Osteoblast (primary cell): ENCODE measurements around the gene HAUS1. TPM values are rescaled to one million over a fixed set of nuclear protein-coding genes. Genes with fewer than 3 reads are reported as not detected.

Experiments used
- DNase-seq: peaks from one replicate; pipeline ENCODE4 v3.0.0; 2011; ENCODE audit warnings: low spot score, mixed read lengths; ENCODE audit not compliant: insufficient read length; ENCODE audit errors: missing footprints
- H2AFZ ChIP-seq: 2 replicates; pipeline ENCODE4 v1.6.0; 2011; ENCODE audit warnings: mild to moderate bottlenecking, low read length
- H3K27ac ChIP-seq: 2 replicates; pipeline ENCODE4 v1.5.1; 2011; ENCODE audit warnings: mild to moderate bottlenecking, low read depth, low read length, moderate library complexity
- H3K27me3 ChIP-seq: 2 replicates; pipeline ENCODE4 v1.6.0; 2012; ENCODE audit warnings: mild to moderate bottlenecking, control low read depth, inconsistent platforms, low read length, moderate library complexity; ENCODE audit not compliant: insufficient read depth
- H3K36me3 ChIP-seq: 2 replicates; pipeline ENCODE4 v1.5.1; 2011; ENCODE audit warnings: mild to moderate bottlenecking, low read length, control low read depth, moderate library complexity; ENCODE audit not compliant: insufficient read depth
- H3K4me1 ChIP-seq: 2 replicates; pipeline ENCODE4 v1.5.1; 2011; ENCODE audit warnings: mild to moderate bottlenecking, low read length, control low read depth, moderate library complexity; ENCODE audit not compliant: insufficient read depth
- H3K4me2 ChIP-seq: 2 replicates; pipeline ENCODE4 v1.6.0; 2011; ENCODE audit warnings: mild to moderate bottlenecking, low read length; ENCODE audit not compliant: insufficient read depth
- H3K4me3 ChIP-seq: fragments of 200-600 bp; sonication (generic); 3 replicates; pipeline ENCODE4 v1.5.1; 2012; ENCODE audit warnings: mild to moderate bottlenecking, low read length, inconsistent platforms; ENCODE audit not compliant: insufficient read depth
- H3K79me2 ChIP-seq: 2 replicates; pipeline ENCODE4 v1.6.0; 2012; ENCODE audit warnings: mild to moderate bottlenecking, low read length, control low read depth, inconsistent platforms; ENCODE audit not compliant: insufficient read depth
- H3K9me3 ChIP-seq: 2 replicates; pipeline ENCODE4 v1.5.1; 2011; ENCODE audit warnings: low read depth, low read length, control low read depth
- H4K20me1 ChIP-seq: 2 replicates; pipeline ENCODE4 v1.6.0; 2012; ENCODE audit warnings: mild to moderate bottlenecking, low read length, control low read depth; ENCODE audit not compliant: insufficient read depth
- total RNA-seq: library from RNA; depleted of rRNA; stranded (reverse); fragments of >200 nt; gene quantifications from 2 replicates; pipeline ENCODE4 v1.2.3, GENCODE V29; 2012
- TF ChIP-seq, protein P1 (sequence below): IDR thresholded peaks from 2 replicates; pipeline ENCODE4 v1.5.1; 2011; ENCODE audit warnings: mild to moderate bottlenecking, low read depth, low read length, moderate library complexity; ENCODE audit errors: extremely low read depth

Gene HAUS1
- total RNA-seq, 1 donor = 40.9 TPM

DNA sequence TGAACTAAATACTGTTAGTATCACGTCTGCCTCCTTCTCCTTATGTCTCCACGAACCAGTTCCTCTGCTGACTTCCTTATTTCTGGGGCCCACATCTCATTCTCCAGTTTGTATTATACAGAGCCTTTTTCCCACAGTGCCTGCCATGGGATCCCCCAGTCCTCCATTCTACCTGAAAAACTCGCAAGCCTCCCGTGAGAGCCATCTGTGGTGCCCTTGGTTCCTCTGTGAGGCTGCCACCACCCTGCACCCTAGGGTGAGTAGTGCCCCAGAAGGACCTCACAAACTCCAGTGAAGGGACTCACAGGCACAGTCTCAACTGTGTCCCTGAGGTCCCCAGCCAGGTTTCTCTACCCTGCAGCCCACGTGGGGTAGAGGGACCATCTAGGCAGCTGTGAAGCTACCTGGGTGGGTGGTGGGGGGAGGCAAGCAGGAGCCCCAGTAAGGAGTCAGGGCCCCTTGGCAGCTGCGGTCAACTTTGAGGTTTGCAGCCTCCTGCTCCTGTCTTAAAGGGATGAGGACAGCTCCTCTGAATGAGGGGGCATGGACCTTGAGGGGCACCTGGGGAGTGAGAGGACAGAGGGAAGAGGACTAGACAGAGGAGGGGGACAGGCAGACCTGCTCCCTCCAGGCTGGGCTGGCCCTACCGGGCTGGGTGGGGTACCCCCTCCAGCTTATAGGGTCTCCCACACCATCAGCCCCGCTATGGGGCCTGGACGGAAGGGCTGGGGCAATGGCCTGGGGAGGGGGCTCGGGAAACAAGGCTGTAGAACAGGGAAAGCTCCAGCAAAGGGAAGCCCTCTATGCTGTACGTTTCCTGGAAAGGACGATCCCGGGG, 33.2 kb upstream of the HAUS1 start:
- Histone ChIP-seq H3K27ac (peak overlapping the region; percentile 28), H3K4me3 (peak overlapping the region; percentile 88), H3K9me3 (no peaks in the 10 kb centered on the region), H3K27me3 (no peaks in the 10 kb centered on the region), H3K79me2 (peaks cover 42% of the 10 kb centered on the region), H4K20me1 (no peaks in the 10 kb centered on the region), H2AFZ (peak overlapping the region; percentile 76), H3K4me2 (peak overlapping the region; percentile 93), H3K36me3 (no peaks in the 10 kb centered on the region), H3K4me1 (peaks cover 23% of the 10 kb centered on the region)
- TF ChIP-seq, protein P1, sequence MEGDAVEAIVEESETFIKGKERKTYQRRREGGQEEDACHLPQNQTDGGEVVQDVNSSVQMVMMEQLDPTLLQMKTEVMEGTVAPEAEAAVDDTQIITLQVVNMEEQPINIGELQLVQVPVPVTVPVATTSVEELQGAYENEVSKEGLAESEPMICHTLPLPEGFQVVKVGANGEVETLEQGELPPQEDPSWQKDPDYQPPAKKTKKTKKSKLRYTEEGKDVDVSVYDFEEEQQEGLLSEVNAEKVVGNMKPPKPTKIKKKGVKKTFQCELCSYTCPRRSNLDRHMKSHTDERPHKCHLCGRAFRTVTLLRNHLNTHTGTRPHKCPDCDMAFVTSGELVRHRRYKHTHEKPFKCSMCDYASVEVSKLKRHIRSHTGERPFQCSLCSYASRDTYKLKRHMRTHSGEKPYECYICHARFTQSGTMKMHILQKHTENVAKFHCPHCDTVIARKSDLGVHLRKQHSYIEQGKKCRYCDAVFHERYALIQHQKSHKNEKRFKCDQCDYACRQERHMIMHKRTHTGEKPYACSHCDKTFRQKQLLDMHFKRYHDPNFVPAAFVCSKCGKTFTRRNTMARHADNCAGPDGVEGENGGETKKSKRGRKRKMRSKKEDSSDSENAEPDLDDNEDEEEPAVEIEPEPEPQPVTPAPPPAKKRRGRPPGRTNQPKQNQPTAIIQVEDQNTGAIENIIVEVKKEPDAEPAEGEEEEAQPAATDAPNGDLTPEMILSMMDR = no peak
- DNase-seq = no peak

DNA sequence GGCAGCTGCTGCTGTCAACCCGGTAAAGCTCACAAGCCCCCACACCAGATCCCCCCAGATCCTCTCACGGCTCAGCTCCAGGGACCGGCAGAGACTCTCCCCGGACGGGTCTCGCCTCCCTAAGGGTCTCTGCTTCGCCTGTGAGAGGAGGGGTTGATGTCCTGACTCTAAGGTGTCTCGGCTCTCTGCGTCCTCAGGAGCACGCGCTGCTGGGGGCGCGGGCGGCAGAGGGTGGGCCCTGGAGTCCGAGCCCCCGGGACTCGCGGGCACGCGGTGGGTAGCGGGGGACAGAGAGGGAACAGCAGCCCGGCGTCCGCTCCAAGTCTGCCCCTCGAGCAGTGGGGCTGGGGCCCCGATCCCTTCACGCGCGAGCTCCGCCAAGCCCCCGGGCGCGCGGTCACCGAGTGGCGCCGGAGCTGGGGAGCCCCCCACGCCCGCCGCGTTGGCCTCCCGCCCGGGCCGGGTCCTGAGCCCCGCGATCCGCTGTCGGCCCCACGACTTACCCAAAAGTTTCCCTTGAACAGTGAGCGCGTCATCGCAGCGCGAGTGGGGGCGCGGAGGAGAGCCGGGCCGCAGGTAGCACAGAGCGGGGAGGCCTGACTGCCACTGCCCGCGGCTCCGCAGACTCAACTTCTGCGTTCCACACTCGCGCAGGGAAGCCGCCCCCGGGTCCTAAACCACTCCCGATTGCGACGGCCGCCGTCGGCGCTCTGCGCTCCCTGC, 32.4 kb upstream of the HAUS1 start, which contains the start of gene PSTPIP2:
Gene PSTPIP2, minus strand, starts transcription at position 608 of the 723 bp plus-strand sequence. Its CDS starts 72 bp downstream, at position 536.
- TF ChIP-seq, protein P1 = no peak
- peak within 1 kb of the TSS; percentile 93 for H3K4me2 ChIP-seq
- no peaks in the 10 kb centered on the region for H3K27me3 ChIP-seq
- peak within 1 kb of the TSS; percentile 76 for H2AFZ ChIP-seq
- H4K20me1 ChIP-seq = no peaks in the 10 kb centered on the region
- peak within 1 kb of the TSS; percentile 88 for H3K4me3 ChIP-seq
- H3K9me3 ChIP-seq = no peaks in the 10 kb centered on the region
- peak within 1 kb of the TSS; percentile 28 for H3K27ac ChIP-seq
- DNase-seq = peak; percentile 92
- no peaks in the 10 kb centered on the region for H3K36me3 ChIP-seq
- peaks cover 37% of the 10 kb centered on the region for H3K79me2 ChIP-seq
- H3K4me1 ChIP-seq = peaks cover 23% of the 10 kb centered on the region

DNA sequence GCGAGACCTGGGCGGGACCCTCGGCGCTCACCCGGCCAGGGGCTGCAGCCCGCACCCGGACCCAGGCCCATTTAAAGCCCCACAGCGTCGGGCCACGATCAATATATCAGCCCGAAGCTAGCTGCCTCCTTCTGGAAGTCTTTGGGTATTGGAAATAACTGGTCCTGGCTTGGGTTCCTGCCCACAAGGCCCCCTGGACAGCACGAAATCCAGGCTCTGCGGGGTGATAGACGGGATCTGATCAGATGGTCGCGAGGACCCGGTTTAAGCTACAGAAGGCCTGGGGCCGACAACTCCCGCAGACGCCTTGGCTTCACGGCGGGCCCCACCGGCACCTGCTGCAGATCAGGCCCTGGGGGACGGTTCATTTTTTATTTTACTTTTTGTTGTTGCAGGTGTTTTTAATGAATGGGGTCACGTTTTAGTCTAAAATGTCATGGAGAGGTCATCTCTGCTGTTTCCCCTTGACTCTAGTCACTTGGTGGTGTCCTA, 31.8 kb upstream of the HAUS1 start:
- peak overlapping the region; percentile 76 for H2AFZ ChIP-seq
- TF ChIP-seq, protein P1 = no peak
- H3K4me3 ChIP-seq = peak overlapping the region; percentile 88
- peak overlapping the region; percentile 93 for H3K4me2 ChIP-seq
- H3K9me3 ChIP-seq = no peaks in the 10 kb centered on the region
- H3K4me1 ChIP-seq = peaks cover 23% of the 10 kb centered on the region
- H4K20me1 ChIP-seq = no peaks in the 10 kb centered on the region
- peak overlapping the region; percentile 23 for H3K27ac ChIP-seq
- H3K27me3 ChIP-seq = no peaks in the 10 kb centered on the region
- H3K79me2 ChIP-seq = peaks cover 37% of the 10 kb centered on the region
- peak; percentile 82 for DNase-seq
- no peaks in the 10 kb centered on the region for H3K36me3 ChIP-seq
